GM18873 (cell line): ENCODE data around the gene VOPP1.
A peak's percentile ranks its signal among the peaks of the same experiment; 100 is the strongest.

Source experiments
- ATAC-seq: cut with Tn5 transposase; IDR thresholded peaks from one replicate; pipeline ENCODE4 v1.9.1; 2021; ENCODE audit warnings: mild to moderate bottlenecking, moderate library complexity, moderate number of reproducible peaks; ENCODE audit not compliant: unreplicated experiment, low FRiP score

The VOPP1 gene

GRCh38 chr7:55441002-55441401 lies 131.3 kb downstream of the VOPP1 start:
- ATAC-seq: no peak

DNA sequence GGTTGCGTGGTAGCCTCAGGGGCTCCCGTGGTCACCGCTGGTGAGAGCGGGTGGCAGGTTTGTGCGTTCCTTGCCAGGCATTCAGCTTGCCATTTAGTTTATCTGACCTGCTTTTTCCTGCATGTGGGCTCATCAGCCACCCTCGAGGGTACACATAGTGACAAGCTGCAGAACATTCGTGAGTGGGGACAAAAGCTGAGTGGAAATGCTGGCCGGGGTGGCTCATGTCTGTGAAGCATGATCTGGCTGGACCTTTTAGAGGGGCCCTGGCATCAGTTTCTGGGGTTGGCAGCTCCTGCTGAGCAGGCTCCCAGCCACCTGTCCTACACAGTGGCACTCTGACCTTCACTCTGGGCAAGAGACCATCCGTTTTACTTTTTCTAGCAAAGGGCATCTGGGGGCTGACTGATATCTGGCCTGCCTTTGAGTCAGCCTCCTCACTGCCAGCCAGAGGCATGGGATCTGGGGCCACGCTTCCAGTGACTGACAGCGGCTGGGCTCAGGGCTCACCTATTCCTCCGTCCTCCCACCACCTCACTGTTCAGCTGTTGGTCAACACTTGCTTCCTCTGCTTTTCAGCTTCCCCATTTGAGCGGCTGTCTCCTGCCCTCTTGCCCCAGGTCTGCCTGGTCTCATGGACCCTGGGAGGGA lies 132.1 kb downstream of the VOPP1 start:
- no peak for ATAC-seq

DNA sequence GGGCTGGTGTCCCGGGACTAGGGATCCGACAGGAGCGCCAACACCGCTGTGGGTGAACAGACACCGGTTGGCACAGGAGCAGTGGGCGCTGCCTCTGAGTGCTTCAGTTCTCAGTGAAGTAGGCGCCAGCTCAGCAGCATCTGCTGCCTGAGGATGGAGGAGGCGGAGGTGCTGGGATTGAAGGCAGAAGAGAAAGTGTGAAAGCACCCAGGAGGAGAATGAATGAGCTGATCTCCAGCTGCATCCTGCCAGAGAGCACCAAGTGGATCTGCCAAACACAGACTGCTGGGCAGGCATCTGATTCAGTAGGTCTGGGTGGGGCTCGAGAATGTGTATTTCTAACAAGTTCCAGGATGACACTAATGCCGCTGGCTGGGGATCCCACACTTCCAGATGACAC lies 132.7 kb downstream of the VOPP1 start:
- no peak for ATAC-seq

- no peak for ATAC-seq
Observed at GRCh38 chr7:55438757-55439525, 133.4 kb downstream of the VOPP1 start.

DNA sequence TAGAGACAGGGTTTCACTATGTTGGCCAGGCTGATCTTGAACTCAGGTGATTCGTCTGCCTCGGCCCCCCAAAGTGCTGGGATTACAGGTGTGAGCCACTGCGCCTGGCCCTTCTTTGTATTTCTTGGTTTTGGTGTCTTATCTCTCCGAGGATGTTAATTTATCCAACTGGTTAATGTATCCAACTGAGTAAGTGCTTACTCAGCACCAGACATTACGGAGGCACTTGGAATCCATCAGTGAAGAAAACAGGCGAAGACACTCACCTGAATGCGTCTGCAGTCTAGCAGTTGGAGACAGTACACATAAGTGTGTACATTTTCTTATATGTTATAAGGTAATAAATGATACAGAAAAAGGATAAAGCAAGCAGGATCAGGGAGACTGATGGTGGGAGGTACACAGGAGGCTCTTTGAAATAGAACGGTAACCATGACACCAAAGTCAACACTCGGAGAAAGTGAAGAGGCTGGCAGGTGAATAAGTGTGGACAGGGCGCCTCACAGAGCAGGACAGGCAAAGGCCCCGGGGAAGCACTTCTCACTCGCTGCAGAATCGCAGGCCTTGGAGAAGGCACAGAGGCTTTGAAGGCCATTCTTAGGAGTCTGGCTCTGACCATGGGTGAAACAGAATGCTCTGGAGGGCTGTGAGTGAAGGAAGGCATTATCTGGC lies 134.1 kb downstream of the VOPP1 start:
- ATAC-seq: no peak

- no peak for ATAC-seq
Observed at GRCh38 chr7:55437375-55437774, 134.9 kb downstream of the VOPP1 start.

DNA sequence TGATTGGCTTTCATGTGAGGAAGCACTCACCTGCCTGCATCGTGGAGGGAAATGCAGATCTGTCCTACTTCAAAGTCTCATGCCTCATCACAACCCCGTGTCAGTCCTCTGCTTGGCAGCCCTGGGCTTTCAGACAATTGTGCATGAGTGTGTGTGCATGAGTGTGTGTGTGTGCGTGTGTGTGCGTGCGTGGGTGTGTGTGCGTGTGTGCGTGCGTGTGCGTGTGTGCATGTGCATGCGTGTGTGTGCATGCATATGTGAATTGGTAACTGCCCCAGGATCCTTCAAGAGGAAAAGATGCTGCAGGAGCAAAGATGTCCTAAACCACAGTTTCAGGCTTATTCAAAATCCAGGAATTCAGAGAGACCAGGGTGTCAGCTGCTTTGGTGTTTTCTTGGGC lies 135.8 kb downstream of the VOPP1 start:
- no peak for ATAC-seq

GRCh38 chr7:55435466-55435865 lies 136.8 kb downstream of the VOPP1 start:
- no peak for ATAC-seq

GRCh38 chr7:55432939-55433784 lies 139.1 kb downstream of the VOPP1 start:
- peak; percentile 62 for ATAC-seq

GRCh38 chr7:55432506-55432905 lies 139.8 kb downstream of the VOPP1 start:
- ATAC-seq: no peak

- ATAC-seq: no peak
Observed at GRCh38 chr7:55431898-55432297, 140.4 kb downstream of the VOPP1 start.

DNA sequence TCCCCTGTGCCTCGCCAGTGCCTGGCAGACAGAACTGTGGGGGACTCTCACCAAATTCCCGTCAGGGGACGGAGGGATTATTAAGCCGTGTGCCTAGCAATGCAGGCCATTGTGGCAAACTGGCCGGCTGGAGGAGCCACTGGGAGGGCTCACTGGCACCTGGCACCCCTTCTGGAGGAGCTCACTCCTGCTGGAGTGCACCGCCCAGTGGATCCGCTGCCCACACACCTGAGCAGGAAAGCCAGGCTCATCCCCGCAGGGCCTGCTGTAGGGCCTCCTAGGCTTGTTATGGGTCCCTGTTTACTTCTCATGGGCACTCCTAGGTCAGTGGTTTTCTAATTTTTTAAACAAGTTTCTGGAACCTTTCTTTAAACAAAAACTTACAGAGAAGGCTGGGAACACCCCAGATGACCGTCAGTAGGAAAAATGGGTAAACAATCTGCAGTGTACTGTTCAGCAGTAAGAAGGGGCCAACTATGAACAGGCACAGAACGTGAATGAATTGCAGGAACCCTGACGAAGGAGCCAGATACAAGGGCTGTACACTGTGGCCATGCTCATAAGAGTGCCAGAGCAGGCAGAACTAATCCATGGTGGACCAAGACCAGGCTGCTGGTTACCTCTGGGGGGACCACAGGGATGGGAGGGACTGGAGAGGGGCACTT lies 142.3 kb downstream of the VOPP1 start:
- ATAC-seq: no peak

GRCh38 chr7:55427800-55428199 lies 144.5 kb downstream of the VOPP1 start:
- no peak for ATAC-seq

DNA sequence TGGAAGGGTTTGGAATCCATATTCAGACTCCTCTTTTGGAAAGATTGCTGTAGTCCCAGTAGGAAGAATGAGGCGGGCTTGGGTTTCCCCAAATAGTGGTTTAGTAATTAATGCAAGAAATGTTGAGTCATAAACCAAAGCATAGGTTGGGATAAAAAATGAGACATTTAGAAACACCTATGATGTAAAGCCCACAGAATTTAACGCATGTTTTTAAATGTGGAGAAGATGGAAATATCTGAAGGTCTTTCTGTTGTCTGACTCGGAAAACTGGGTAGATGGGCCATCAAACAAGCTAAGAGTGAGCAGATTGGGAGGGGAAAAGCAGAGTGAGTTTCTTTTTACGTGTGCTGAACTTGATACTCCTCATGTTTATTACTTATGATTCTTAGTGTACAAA lies 145.0 kb downstream of the VOPP1 start:
- ATAC-seq: no peak

DNA sequence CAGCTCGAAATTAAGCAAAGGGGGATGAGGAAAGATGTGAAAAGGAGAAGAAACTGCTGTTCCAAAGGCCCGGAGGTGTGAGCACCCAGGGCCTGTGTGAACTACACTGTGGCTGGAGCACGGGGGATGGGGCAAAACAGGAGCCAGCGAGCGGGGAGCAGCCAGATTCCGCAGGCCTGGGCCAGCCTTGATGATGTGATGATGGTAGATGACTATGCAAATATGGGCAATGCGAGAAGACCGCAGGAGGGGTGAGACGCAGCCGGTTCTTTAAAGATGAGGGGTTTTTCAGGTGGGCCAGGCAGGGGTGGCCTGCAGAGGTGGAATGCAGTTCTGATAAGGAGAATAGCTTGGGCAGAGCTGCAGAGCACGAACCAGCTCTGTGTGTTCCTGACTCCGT lies 145.6 kb downstream of the VOPP1 start:
- no peak for ATAC-seq

- ATAC-seq: no peak
Observed at GRCh38 chr7:55425141-55425752, 147.1 kb downstream of the VOPP1 start.

DNA sequence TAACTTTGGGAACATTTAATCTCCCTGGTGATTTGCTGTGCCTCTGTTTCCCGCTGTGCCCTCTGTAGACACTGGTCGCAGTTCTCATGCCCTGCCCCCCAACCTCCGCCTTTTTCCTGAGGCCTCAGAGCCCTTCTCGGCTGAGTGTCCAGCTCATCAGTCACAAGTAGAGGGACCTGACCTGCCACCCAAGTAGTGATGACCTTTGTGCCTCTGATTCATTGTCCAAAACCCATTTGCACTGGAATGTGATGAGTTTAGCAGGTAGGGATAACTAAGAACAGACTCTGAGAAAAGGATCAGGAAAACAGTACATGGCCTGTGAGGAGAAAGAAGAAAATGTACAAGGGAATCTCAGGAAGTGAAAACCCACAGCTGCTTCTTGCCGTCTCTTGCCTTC lies 148.4 kb downstream of the VOPP1 start:
- ATAC-seq: no peak

- ATAC-seq: no peak
Observed at GRCh38 chr7:55423277-55423711, 149.0 kb downstream of the VOPP1 start.
